CD4-positive, alpha-beta memory T cell (primary cell): ENCODE results near the gene LATS2. TPM values are rescaled to one million over a fixed set of nuclear protein-coding genes. Genes with fewer than 3 reads are reported as not detected.

Experiments
- CTCF ChIA-PET: fragments of 350-600 bp; sonication (Branson Sonifier 250); formaldehyde crosslinking; loops from one replicate; lab custom pipeline; 2021; ENCODE audit warnings: inconsistent platforms; ENCODE audit not compliant: partially characterized antibody; lab: Charles Lee
- POLR2A ChIA-PET: fragments of 350-600 bp; sonication (Branson Sonifier 250); formaldehyde crosslinking; loops from one replicate; lab custom pipeline; 2021; ENCODE audit not compliant: partially characterized antibody; lab: Charles Lee
- DNase-seq, 5 donors: peaks; one replicate each; pipeline versions ENCODE4 v3.0.0 to v3.0.0-alpha.2; 2020 to 2022; ENCODE audit warnings: mixed read lengths in 1 of 5
- H3K27ac ChIP-seq: one replicate; pipeline ENCODE4 v1.7.0; 2013; ENCODE audit warnings: low read depth, low read length
- H3K27me3 ChIP-seq: 2 replicates; pipeline ENCODE4 v1.7.0; 2013; ENCODE audit warnings: mild to moderate bottlenecking, low read length, moderate library complexity; ENCODE audit not compliant: insufficient read depth
- H3K36me3 ChIP-seq: 2 replicates; pipeline ENCODE4 v1.7.0; 2013; ENCODE audit warnings: mild to moderate bottlenecking, low read length, moderate library complexity; ENCODE audit not compliant: insufficient read depth
- H3K4me1 ChIP-seq: 2 replicates; pipeline ENCODE4 v1.7.0; 2013; ENCODE audit warnings: mild to moderate bottlenecking, low read length, moderate library complexity; ENCODE audit not compliant: insufficient read depth
- H3K4me3 ChIP-seq, 2 donors: one replicate each; pipeline ENCODE4 v1.7.0; 2013; ENCODE audit warnings: low read length in 2 of 2, mild to moderate bottlenecking in 1 of 2
- H3K9me3 ChIP-seq, 2 donors: one replicate each; pipeline ENCODE4 v1.7.0; 2013; ENCODE audit warnings: low read length in 2 of 2, control low read depth in 1 of 2; ENCODE audit not compliant: control insufficient read depth in 1 of 2
- H3K27ac Mint-ChIP-seq, 7 donors: one replicate each; pipeline ENCODE4 v1.8.0; 2020 to 2021; ENCODE audit warnings: mixed read lengths in 7 of 7, mild to moderate bottlenecking in 6 of 7, inconsistent platforms in 3 of 7, moderate library complexity in 3 of 7
- H3K27me3 Mint-ChIP-seq, 2 donors: one replicate each; pipeline ENCODE4 v1.8.0; 2020 to 2021; ENCODE audit warnings: mixed read lengths in 2 of 2
- H3K36me3 Mint-ChIP-seq, 2 donors: one replicate each; pipeline ENCODE4 v1.8.0; 2020 to 2021; ENCODE audit warnings: mixed read lengths in 2 of 2, inconsistent platforms in 1 of 2, mild to moderate bottlenecking in 1 of 2
- H3K4me1 Mint-ChIP-seq, 4 donors: one replicate each; pipeline ENCODE4 v1.8.0; 2020 to 2021; ENCODE audit warnings: mixed read lengths in 4 of 4, mild to moderate bottlenecking in 1 of 4
- H3K4me3 Mint-ChIP-seq, 8 donors: one replicate each; pipeline ENCODE4 v1.8.0; 2020 to 2021; ENCODE audit warnings: mixed read lengths in 8 of 8, mild to moderate bottlenecking in 7 of 8, moderate library complexity in 6 of 8, inconsistent platforms in 3 of 8
- H3K9me3 Mint-ChIP-seq, 8 donors: one replicate each; pipeline ENCODE4 v1.8.0; 2020 to 2021; ENCODE audit warnings: mixed read lengths in 8 of 8, mild to moderate bottlenecking in 5 of 8, inconsistent platforms in 3 of 8, moderate library complexity in 1 of 8
- intact Hi-C: fragments of 100-400 bp; cut with micrococcal nuclease; formaldehyde crosslinking; loops from one replicate; pipeline ENCODE4 v1.15.1; 2023
- polyA plus RNA-seq, 2 donors: library from polyadenylated mRNA; unstranded; fragments of 300-500 nt; fragmentation: Illumina TruSeq; gene quantifications; one replicate each; pipeline ENCODE4 v1.2.3, GENCODE V29; 2021
- total RNA-seq, 2 experiments: library from RNA; stranded (reverse); gene quantifications; one replicate each; pipeline ENCODE4 v1.2.3, GENCODE V29; 2021

LATS2 gene
- total and polyA plus RNA-seq, 4 experiments from 2014 or later: 0.25 to 4.5 (median 3.4) TPM; not detected in 1

DNA sequence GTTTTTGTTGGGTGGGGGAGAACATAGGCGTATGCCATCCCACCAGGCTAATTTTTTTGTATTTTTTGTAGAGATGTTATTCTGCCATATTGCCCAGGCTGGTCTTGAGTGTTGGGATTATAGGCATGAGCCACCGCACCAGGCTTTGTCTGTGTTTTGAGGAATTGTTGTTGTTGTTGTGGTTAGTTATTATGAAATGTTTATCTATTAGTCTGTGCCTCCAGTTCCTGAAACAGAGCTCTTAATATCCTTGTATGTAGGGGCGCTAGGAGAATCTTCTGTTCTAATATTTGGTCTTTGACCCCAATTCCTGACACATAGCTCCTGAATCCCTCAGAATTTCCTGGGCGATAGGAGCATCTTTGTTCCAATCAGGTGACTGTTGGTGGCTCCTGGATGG is 5.6 kb upstream of the LATS2 start:
- Mint-ChIP-seq H3K27ac (no peak overlapping the region), H3K9me3 (peaks cover 0 to 4% (median 0%) of the 10 kb centered on the region in 8 donors), H3K27me3 (peaks cover 3 to 9% of the 10 kb centered on the region in 2 donors), H3K4me1 (peaks cover under 1 to 20% (median 8%) of the 10 kb centered on the region in 4 donors), H3K4me3 (no peak overlapping the region), H3K36me3 (no peaks in the 10 kb centered on the region)
- Histone ChIP-seq H3K9me3 (no peaks in the 10 kb centered on the region), H3K27me3 (no peaks in the 10 kb centered on the region), H3K27ac (no peak overlapping the region), H3K4me3 (no peak overlapping the region), H3K36me3 (no peaks in the 10 kb centered on the region), H3K4me1 (no peaks in the 10 kb centered on the region)
- ChIA-PET CTCF (interaction anchor here (0.7 kb wide), 1 partner anchor 11 kb away, joined by 3 read pairs; no protein-coding TSS in a partner anchor), POLR2A (no interaction called here)
- intact Hi-C loops: no loop called here
- DNase-seq: no peak

DNA sequence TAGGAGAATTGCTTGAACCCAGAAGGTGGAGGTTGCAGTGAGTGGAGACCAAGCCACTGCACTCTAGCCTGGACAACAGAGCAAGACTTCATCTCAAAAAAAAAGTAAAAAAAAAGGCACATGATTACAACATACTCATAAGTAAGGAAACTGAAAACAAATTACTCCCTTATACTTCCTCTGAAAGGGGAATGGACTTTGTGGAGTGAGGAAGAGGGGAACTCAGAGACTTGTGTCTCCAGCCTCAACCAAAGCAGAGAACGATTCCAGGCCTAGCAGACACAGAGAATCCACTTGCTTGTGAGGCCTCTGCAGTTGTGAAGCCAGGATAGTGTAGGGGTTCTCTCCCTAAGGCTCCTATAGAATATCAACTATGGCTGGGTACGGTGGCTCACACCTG is 4.3 kb upstream of the LATS2 start:
- Mint-ChIP-seq H3K4me1 (peaks cover 3 to 14% (median 6%) of the 10 kb centered on the region in 4 donors), H3K27ac (no peak overlapping the region), H3K27me3 (peaks cover 6 to 11% of the 10 kb centered on the region in 2 donors), H3K4me3 (no peak overlapping the region), H3K9me3 (peaks cover 0 to 4% (median 0%) of the 10 kb centered on the region in 8 donors), H3K36me3 (peaks cover 0 to 1% of the 10 kb centered on the region in 2 donors)
- intact Hi-C loops: no loop called here
- Histone ChIP-seq H3K36me3 (no peaks in the 10 kb centered on the region), H3K4me1 (no peaks in the 10 kb centered on the region), H3K27me3 (no peaks in the 10 kb centered on the region), H3K4me3 (no peak overlapping the region), H3K27ac (no peak overlapping the region), H3K9me3 (no peaks in the 10 kb centered on the region)
- DNase-seq: no peak
- CTCF ChIA-PET: no interaction called here
- POLR2A ChIA-PET: no interaction called here

- peaks cover 0 to 4% (median 0%) of the 10 kb centered on the region in 8 donors for H3K9me3 Mint-ChIP-seq
- CTCF ChIA-PET: no interaction called here
Observed at GRCh38 chr13:21063031-21063430, 1.6 kb upstream of the LATS2 start.

DNA sequence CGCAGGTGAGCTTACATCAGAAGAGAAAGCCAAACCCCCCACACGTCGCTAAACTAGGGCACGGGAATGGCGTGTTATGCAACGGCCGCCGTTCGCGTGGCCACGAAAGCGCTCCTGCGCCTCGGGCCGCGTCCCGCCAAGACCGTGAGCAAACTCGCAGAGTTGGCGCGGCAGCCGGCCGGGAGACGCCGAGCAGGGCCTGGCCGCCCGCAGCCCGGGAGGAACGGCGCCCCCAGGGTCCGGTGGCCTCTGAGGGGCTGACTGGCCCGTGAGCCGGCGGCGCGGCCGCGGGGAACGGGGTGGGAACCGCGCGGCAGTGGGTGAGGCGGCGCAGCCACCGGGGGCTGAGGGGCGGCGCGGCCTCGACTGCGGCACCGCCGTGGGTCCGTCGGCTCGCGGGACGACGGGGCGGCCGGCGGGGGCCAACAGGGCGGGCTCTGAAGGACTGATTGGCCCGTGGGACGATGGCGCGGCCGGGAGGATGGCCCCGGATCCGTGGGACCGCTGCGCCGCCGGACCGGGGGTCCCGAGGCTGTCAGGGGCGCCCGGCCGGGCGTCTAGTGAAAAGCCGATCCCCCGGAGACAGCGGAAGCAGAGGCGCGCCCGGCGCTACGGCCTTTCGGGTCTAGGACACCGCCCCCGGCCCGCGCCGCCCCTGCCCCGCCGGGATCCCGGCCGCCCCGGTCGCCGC is 903 bp downstream of the LATS2 start:
- Histone ChIP-seq H3K36me3 (no peaks in the 10 kb centered on the region), H3K4me3 (peak overlapping the region in 1 of 2 donors; percentile 43), H3K4me1 (no peaks in the 10 kb centered on the region), H3K27ac (peak overlapping the region; percentile 9), H3K27me3 (no peaks in the 10 kb centered on the region), H3K9me3 (no peaks in the 10 kb centered on the region)
- POLR2A ChIA-PET: interaction anchor here (2.1 kb wide), 1 partner anchor 13 kb away, joined by 9 read pairs; no protein-coding TSS in a partner anchor
- peaks cover 0 to 4% (median 0%) of the 10 kb centered on the region in 8 donors for H3K9me3 Mint-ChIP-seq
- H3K4me3 Mint-ChIP-seq: peak overlapping the region; percentile 66 to 78 (median 74)
- intact Hi-C loops: loop anchor here (2.0 kb wide), 1 partner anchor 14 kb away; no protein-coding TSS in a partner anchor
- peak overlapping the region in 1 of 7 donors; percentile 73 for H3K27ac Mint-ChIP-seq
- H3K27me3 Mint-ChIP-seq: peaks cover 13 to 15% of the 10 kb centered on the region in 2 donors
- CTCF ChIA-PET: no interaction called here
- peak in 3 of 5 donors; percentile 3 to 21 (median 12) for DNase-seq
- peaks cover 0 to 1% of the 10 kb centered on the region in 2 donors for H3K36me3 Mint-ChIP-seq
- H3K4me1 Mint-ChIP-seq: peaks cover 5 to 25% (median 6%) of the 10 kb centered on the region in 4 donors

More at GRCh38 chr13:21063031-21063430, 1.6 kb upstream of the LATS2 start:
- Mint-ChIP-seq H3K27ac (peak overlapping the region in 2 of 7 donors; percentile 1 to 3), H3K27me3 (peaks cover 11% of the 10 kb centered on the region in 2 donors), H3K36me3 (peaks cover 0 to 1% of the 10 kb centered on the region in 2 donors), H3K4me3 (peak overlapping the region in 5 of 8 donors; percentile 32 to 67 (median 37)), H3K4me1 (peaks cover 5 to 23% (median 6%) of the 10 kb centered on the region in 4 donors)
- Histone ChIP-seq H3K27me3 (no peaks in the 10 kb centered on the region), H3K9me3 (no peaks in the 10 kb centered on the region), H3K27ac (no peak overlapping the region), H3K4me1 (no peaks in the 10 kb centered on the region), H3K4me3 (no peak overlapping the region), H3K36me3 (no peaks in the 10 kb centered on the region)
- POLR2A ChIA-PET: no interaction called here
- DNase-seq: no peak
- intact Hi-C loops: no loop called here

DNA sequence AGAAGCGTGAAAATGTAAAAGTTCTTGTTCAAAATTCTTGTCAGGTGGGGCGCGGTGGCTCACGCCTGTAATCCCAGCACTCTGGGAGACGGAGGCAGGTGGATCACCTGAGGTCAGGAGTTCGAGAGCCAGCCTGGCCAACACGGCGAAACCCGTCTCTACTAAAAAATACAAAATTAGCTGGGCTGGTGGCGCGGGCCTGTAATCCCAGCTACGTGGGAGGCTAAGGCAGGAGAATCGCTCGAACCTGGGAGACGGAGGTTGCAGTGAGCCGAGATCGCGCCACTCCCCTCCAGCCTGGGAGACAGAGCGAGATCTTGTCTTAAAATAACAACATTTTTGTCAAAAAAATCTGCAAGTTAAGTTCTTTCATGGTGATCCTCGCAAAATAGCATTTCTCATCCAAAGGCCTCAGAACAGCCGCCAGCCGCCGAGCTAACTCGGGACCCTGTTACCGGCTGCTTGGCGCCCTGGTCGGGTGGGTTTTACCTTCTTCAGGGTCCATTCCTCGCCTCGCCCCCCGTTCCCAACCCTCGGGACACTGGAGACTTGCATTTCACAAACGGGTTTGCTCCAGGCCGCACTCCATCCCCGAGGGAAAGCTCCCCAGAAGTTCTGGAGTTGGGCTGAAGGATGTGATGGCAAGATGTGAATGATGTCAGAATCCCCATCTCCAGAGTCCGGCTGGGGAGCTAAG is 1.6 kb downstream of the LATS2 start:
- H3K27ac ChIP-seq: no peak overlapping the region
- POLR2A ChIA-PET: interaction anchor here (2.1 kb wide), 1 partner anchor 14 kb away, joined by 9 read pairs; no protein-coding TSS in a partner anchor
- H3K9me3 ChIP-seq: no peaks in the 10 kb centered on the region
- no peaks in the 10 kb centered on the region for H3K36me3 ChIP-seq
- H3K27me3 ChIP-seq: no peaks in the 10 kb centered on the region
- Mint-ChIP-seq H3K27ac (peak overlapping the region in 2 of 7 donors; percentile 32 to 73), H3K4me3 (peak overlapping the region; percentile 66 to 78 (median 74)), H3K36me3 (peaks cover 0 to 1% of the 10 kb centered on the region in 2 donors), H3K9me3 (peaks cover 0 to 4% (median 0%) of the 10 kb centered on the region in 8 donors), H3K27me3 (peaks cover 13 to 15% of the 10 kb centered on the region in 2 donors), H3K4me1 (peaks cover 5 to 25% (median 6%) of the 10 kb centered on the region in 4 donors)
- DNase-seq: no peak
- no peaks in the 10 kb centered on the region for H3K4me1 ChIP-seq
- CTCF ChIA-PET: no interaction called here
- intact Hi-C loops: loop anchor here (2.0 kb wide), 1 partner anchor 15 kb away; no protein-coding TSS in a partner anchor
- peak overlapping the region in 1 of 2 donors; percentile 28 for H3K4me3 ChIP-seq

- CTCF ChIA-PET: interaction anchor here (1.5 kb wide), 1 partner anchor 118 kb away, joined by 3 read pairs; the partner anchor contains the start of genes MRPL57 and SKA3
Observed at GRCh38 chr13:21058361-21058760, 3.0 kb downstream of the LATS2 start.

More at GRCh38 chr13:21058361-21058760, 3.0 kb downstream of the LATS2 start:
- Mint-ChIP-seq H3K36me3 (peaks cover 0 to 1% of the 10 kb centered on the region in 2 donors), H3K27me3 (peaks cover 13 to 14% of the 10 kb centered on the region in 2 donors), H3K4me3 (peak overlapping the region in 2 of 8 donors; percentile 36 to 68), H3K4me1 (peaks cover 5 to 31% (median 9%) of the 10 kb centered on the region in 4 donors), H3K27ac (no peak overlapping the region), H3K9me3 (peaks cover 0 to 4% (median 0%) of the 10 kb centered on the region in 8 donors)
- Histone ChIP-seq H3K36me3 (no peaks in the 10 kb centered on the region), H3K9me3 (no peaks in the 10 kb centered on the region), H3K4me1 (no peaks in the 10 kb centered on the region), H3K27ac (no peak overlapping the region), H3K27me3 (no peaks in the 10 kb centered on the region), H3K4me3 (no peak overlapping the region)
- intact Hi-C loops: no loop called here
- DNase-seq: no peak
- POLR2A ChIA-PET: no interaction called here
